Activated CD4-positive, alpha-beta T cell treated with anti-CD3 and anti-CD28 coated beads for 24 hours (primary cell): ENCODE data around the gene MTURN.
"Not testable (repeated sequence)": the region's sequence is repeated elsewhere in the genome, so short reads cannot be mapped to it uniquely, and the experiment has no call there.

Experiments
- DNase-seq, 2 donors: peaks; one replicate each; pipeline ENCODE4 v3.0.0-alpha.2; 2020; ENCODE audit warnings: low read depth in 2 of 2

MTURN gene

DNA sequence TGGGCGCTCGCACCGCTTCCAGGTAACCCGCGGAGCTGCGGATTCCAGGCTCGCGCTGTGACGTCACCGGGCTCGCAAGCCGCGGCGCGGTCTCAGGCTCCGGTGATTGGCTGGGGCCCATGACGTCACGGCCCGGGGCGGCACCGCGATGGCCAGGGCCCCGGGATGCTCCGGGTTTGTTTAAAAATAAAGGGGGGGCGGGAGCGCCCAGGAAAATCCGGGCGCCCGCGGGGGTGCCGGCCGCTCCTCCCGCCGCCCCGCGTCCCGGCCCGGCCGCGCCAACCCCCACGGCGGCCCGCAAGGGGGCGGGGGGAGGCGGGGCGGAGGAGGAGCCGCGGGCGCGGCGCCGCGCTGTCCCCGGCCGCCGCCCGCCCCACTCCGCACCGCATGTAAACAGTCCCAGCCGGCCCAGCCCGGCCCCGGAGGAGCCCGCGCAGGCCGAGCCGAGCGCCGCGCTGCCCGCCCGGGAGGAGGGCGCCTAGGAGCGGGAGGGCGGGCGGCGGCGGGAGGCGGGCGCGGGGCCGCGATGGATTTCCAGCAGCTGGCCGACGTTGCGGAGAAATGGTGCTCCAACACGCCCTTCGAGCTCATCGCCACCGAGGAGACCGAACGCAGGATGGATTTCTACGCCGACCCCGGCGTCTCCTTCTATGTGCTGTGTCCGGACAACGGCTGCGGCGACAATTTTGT, at the start of gene MTURN:
Gene MTURN (plus strand): TSS at position 376 of the 690 bp plus-strand sequence. CDS start 151 bp downstream, at position 527.
- DNase-seq = peak; percentile 69 to 80

DNA sequence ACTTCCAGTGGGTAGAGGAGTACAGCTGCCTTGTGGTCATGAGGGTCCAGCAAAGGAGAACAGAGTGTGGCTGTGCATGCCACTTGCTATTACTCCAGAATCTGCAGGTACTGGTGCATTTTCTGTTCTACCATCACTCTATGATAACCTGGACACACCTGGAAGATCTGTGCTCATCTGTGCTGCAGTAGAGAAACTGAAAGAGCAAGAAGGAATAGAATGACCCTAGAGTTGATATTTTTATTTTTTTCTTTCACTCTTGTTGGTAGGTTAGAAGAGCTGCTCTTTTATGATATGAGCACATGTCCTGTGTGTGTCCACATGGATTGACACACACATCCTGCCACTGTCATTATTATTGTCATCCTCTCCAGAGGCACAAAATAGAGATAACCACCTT, 48.3 kb upstream of the MTURN start:
- no peak for DNase-seq

DNA sequence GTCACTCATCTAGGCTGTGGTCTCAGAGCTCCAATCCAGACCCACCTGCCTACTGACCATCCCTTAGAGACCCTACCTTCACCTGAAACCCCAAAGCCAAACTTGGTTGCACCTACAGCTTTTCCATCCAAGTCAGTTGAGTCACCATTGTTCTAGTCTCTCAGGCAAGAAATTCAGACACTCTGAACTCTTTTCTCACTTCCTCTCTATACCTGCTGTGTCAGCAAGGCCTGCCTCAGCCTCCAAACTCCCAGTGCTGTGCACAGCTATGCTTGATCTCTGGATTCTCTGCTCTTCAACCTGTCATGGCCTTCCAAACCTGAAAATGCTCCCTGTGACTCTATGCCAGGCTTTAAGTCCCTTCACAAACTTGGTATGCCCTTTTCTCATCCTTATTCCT, 47.4 kb upstream of the MTURN start:
- DNase-seq = no peak

DNA sequence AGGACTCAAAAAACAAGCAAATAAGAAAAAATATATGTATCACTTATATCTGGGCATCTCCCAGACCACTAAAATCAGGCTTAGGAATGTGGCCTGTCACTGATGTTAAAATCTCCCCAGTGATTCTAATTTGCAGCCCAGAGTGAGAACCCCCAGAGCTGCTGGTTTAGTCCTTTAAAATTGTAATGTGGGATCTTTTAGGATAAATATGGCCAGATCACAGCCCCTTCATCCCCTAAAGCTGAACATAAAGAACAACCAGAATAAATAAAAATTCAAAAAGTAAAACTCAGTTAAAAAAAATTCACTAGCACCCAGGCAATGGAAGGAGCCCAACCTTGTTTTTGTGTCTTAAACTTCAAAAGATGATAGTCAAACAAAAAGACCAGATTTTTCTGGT, 46.4 kb upstream of the MTURN start:
- DNase-seq = no peak

DNA sequence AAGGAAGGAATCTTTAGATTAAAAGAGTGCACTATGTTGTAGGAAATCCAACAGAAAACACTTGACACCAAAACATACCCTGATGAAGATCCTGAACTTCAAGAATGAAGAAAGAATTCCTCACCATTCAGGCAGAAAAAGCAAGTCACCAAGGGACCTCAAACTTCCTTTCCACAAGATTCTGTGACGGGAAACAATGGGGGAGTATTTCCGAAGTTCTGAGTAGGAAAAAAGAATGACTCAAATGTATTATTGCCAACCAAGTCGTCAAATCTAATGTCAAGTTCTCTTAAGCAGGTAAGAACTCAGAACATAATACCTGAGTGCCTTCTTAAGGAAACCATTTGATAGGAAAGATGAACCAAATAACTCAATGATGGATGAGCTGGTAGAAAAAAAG, 44.7 kb upstream of the MTURN start:
- no peak for DNase-seq

DNA sequence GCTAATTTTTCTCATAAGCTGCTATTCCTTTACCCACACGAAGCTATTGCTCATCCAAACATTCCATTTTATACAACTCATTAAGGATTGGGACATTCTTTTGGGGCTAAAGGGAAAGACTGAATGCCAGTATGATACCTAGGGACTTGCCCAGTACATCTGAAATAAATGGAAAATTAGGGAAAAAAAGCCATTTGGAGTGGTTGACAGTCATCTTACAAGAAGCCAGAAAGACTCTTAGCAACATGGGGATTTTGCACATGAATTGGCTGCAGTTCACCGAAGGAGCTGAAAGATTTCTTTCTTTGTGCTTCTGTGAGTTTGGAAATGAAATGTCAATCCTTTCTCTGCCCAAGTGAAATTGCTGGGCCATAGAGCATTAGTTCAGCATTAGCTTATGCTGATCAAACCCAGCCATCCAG, 43.3 kb upstream of the MTURN start:
- DNase-seq = no peak

DNA sequence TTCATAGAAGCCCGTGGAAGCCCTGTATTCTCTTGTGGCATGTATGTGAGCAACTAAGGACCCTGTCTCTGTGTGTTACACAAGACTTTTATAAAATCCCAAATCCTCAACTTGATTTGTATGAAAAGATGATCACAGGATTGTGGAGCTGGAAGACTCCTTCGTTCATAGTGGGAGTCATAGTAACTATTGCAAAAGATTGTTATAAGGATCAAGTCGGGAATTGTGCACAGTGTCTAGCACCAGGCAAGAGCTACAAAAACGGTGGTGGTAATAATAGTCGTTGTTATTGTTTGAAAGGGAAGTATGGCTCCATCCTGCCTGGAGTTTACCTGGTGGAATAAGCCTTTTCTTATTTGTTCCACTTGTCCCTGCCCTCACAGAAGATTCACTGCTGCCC, 42.8 kb upstream of the MTURN start:
- no peak for DNase-seq

DNA sequence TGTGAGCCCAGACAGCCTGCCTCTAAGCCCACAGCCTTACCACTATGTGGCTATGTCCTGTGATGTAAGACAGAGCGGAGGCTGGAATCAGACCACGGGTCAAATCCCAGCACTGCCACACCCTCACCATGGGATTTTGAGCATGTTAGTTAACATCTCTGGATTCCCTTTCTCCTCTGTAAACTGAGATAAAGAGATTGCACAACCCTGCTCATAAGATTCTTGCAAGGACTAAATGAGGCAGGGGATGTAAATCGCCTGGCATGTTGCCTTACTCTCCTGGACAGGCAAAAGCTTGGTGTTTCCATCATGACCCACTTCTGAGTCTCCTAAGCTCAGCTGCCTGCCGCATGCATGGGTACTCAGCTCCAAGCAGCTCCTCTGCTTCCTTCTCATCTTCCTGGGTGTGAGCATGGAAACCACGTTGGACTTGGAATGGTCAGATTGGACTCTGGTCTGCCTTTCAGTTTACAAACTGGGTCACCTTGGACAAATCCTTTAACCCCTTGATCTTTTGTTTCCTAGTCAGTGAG, 41.3 kb upstream of the MTURN start:
- no peak for DNase-seq

DNA sequence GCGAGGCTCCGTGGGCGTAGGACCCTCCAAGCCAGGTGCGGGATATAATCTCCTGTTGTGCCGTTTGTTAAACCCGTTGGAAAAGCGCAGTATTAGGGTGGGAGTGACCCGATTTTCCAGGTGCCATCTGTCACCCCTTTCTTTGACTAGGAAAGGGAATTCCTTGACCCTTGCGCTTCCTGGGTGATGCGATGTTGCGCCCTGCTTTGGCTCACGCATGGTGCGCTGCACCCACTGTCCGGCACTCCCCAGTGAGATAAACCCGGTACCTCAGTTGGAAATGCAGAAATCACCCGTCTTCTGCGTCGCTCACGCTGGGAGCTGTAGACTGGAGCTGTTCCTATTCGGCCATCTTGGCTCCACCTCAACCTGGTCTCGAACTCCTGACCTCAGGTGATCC, 36.2 kb upstream of the MTURN start:
- DNase-seq = not testable (repeated sequence)

DNA sequence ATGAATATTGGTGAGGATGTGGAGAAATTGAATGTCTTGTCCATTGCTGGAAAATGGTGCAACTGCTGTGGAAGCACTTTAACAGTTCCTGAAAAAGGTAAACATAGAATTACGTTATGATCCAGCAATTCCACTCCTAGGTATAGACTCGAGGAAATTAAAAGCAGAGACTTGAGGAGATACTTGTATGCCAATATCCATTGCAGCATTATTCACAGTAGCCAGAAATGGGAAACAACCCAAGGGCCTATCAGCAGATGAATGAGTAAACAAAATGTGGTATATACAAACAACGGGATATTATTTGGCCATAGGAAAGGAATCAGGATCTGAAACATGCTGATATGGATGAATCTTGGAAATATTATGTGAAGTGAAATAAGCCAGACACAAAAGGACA, 32.5 kb upstream of the MTURN start:
- DNase-seq = no peak

DNA sequence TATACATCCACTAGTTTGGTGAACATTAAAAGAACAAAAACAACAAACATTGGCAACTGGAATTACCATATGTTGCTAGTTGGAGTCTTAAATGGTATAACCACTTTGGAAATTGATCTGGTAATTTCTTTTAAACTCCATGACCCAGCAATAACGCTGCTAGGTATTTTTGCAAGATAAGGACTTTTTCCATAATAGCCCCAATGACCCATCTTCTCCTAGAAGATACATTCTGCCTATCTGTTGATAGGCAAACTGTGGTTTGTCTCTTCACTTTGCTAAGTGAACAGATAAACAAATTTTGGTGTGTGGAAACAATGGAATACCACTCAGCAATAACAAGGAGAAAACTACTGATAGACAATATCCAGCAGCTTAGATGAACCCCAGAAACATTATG, 30.6 kb upstream of the MTURN start:
- no peak for DNase-seq

DNA sequence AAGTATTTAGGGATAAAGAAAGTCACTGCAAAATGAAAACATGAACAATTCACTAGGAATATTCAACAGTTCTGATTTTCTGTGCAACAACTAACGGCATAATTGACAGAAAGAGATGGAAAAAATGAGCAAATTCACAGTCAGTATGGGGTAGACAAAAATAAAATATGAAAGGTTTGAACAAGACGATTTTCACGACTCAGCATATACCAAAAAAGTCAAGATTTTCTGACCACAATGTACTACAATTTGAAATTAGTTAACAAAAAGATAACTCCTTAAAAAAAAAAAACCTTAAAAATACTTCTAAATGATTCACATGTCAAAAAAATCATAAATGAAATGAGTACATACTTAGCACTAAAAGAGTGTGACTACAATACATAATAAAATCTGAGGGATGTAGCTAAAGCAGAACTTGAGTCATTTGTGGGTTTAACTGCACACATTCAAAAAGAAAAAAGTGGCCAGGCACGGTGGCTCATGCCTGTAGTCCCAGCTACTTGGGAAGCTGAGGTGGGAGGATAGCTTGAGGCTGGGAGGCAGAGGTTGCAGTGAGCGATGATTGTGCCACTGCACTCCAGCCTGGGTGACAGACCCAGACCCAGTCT, 22.6 kb upstream of the MTURN start:
- DNase-seq = no peak

DNA sequence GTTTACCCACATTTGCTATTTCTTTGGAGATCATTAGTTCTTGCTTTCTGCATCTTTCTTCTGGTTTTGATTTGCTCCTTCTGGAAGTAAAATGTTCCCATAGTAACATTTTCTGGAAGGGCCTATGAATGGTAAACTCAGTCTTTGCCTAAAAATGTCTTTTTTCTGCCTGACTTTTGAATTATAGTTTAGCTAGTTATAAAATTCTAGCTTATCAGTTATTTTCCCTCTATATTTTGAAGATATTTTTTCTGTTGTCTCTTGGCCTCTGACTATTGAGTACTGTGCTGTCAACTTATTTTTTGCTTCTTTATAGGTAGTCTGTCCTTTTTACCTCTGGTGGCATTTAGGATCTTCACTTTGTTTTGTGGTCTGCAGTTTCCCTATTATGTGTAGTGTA, 21.6 kb upstream of the MTURN start:
- no peak for DNase-seq

DNA sequence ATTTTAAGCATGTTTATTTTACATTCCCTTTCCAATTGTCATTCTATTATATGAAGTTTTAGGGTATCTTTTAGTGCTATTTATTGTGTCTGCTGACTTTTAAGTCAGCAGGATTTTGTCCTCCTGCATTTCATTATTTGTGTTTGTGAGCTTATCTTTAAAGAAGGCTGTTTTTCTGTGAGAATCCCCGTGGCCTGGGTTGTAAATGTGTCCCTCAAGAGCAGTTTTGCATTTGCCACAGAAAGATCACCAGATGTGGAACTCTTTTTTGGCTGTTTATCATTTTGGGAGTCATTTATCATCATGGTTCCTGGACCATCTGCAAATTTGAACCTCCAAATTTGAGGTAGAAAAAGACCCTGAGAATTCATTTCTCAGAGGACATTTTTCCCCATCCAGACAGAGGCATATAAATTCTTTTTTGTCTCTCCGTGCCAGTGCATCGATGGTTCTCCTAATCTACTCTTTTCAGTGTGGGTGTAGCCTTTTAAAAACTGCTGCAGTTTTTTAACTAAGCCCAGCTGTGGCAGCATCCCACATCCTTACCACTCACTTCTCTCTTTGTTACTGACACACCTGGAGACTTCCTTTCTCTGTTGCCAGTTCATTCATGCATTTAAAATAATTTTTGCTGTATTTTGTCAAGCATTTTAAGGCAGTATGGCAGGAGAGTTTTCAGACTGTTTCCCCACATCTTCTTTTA, 20.1 kb upstream of the MTURN start:
- DNase-seq = no peak

DNA sequence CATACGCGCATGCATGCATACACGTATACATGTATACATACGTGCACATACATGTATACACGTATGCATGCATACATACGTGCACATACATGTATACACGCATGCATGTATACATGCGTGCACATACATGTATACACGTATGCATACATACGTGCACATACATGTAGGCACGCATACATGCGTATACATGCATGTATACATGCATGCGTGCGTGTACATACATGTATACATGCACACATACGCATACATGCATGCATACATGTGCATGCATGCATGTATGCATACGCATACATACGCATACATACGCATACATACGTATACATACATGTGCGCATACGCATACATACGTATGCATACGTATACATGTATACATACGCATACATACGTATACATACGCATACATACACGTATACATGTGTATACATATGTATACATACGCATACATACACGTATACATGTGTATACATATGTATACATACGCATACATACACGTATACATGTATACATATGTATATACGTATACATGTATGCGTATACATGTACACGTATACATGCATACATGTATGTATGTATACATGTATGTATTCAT, 19.0 kb upstream of the MTURN start:
- no peak for DNase-seq

DNA sequence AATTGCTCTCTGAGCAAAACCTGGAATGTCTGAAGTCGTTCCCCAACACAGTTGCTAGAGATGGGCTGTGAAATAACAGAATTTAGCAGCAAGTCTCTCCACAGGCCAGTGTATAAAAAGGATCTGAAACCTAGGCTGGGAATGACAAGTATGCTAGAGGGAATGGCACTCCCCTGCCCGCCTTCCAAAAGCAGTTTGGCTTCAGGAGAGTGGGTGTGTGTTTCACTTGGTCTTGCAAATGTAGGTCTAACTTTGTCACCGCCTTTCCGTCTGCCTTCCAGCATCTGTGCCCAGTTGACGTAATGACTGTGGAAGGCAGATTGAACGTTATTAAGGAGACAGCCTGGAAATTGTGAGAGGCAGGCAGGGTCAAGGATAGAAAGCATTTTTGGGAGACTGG, 18.0 kb upstream of the MTURN start:
- no peak for DNase-seq

DNA sequence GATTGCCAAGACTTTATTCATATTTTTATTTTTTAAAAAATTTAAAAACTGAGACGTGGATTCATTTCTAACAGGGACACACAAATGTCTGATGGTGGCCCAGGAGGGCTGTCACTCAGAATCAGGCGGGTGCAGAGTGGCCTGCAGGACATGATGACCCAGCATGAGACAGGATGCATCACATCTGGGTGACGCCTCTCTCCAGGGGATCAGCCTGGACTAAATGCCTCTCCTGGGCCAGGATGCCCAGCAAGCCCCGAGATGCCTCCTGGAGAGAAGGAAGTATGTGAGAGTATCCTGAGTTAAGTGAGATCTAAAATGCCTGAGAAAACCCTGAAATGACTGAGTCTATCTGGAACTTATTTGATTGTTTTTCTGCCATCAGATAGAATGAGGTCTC, 16.9 kb upstream of the MTURN start:
- DNase-seq = no peak

DNA sequence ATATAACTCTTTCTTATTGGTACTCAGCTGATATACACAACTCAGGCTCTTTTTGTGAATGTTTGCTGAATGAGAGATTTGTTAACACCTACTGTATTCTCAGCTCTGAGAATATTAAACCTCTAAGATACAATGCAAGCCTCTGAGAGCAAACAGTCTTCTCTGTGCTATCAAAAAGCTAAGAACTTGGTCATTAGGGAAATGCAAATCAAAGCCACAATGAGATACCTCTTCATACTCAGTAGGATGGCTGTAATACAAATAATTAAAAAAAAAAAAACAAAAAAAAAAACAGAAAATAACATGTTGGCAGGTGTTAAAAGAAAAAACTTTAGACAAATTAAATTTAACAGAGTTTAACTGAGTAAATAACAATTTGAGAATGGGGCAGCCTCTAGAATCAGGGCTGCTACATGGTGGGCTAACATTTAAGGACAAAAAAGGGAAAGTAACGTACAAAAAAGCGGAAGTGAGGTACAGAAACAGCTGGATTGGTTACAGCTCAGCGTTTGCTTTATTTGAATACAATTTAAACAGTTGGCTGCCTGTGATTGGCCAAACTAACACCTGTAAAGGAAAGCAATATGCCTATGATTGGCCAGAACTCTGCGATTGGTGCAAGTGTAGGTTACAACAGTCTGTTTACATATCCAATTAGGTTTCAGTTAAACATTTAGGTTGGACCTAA, 14.8 kb upstream of the MTURN start:
- DNase-seq = no peak

DNA sequence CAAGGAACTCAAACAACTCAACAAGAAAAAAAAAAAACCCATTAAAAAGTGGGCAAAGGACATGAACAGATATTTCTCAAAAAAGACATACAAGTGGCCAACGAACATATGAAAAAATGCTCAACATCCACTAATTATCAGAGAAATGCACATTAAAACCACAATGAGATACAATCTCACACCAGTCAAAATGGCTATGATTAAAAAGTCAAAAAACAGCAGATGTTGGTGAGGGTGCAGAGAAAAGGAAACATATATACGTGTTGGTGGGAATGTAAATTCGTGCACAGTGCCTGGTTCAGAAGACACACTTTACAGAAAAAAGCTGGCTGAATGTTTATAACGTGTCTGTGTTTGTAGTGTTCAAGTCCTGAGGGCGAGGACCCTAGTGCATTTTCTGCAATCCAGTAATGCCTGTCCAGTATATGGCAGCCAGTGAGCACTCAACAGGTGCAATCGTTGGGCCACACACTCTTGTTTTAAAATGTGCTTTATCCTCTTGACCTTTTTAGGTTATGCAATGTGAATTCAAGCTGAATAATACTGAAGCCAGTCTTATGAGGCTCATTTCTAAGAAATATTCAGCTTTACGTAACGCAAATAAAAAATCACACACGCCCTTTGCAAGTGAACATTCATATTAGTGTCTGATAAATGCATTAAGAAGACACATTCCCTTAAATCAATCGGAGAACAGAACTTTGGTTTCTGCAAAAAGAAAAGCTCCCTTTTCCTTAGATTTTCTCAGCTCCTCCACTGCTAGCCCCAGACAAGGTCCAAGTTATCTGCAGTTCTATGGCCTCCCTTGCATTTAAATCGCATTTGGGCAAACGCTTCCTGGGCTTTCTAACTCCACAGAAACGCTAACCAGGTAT, 813 bp upstream of the MTURN start:
- DNase-seq = no peak

DNA sequence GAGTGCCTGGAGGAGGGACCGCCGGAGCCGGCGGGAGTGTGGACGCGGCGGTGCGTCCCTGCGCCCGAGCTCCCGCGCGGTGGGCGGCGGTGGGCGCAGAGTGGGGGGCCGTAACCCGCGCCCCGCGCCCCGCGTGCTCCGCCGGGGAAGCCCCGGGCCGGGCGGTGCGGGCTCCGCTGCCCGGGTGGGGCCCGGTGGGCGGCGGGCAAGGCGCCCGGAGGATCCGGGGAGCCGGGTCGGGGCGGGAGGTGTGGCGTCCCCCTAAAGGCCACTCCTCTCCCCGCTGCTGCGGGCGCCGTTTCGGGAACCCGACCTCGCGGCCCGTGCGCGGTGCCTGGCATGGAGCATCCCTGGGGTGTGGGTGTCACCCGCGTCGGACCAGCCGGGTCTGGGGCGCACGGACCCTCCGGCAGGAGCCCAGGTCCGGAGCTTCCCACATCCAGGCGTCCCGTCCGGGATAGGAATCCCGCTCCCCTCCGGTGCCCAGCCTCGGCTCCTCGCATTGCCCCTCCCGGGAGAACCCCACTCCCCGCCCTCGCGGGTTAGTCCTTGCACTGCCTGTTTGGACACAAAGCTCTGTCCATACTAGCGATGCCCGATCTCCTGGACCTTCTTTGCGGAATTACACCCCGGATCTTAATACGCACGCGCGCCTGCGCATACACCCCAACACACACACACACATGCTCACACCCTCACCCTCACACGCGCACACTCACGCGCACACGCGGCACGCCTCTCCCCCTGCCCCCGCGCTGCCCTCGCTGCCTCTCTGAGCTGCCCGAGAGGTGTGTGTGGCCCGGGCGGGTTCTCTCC, 723 bp downstream of the MTURN start:
- peak; percentile 22 to 42 for DNase-seq
